IMR-90 (cell line): ENCODE data around the gene KRT73. TPM values are rescaled to one million over a fixed set of nuclear protein-coding genes. Genes with fewer than 3 reads are reported as not detected.

Experiments
- ATAC-seq: fragments of 200-7000 bp; cut with Tn5 transposase; 2 replicates; pipeline ENCODE4 v1.9.1; 2020; ENCODE audit warnings: low read depth, mild to moderate bottlenecking, moderate library complexity
- BruUV-seq: library from RNA; stranded (reverse); fragments of 400-500 nt; replicated peaks from 2 replicates; lab custom pipeline; 2021; lab: Mats Ljungman, UMichigan
- CTCF ChIA-PET: fragments of 300-600 bp; formaldehyde crosslinking; extraction: SDS; loops from one replicate; lab custom pipeline; 2021; ENCODE audit warnings: antibody characterized with exemption; lab: Yijun Ruan, JAX
- POLR2A ChIA-PET: fragments of 300-600 bp; sonication (Branson Sonifier 250); formaldehyde crosslinking; loops from one replicate; lab custom pipeline; 2022; ENCODE audit warnings: antibody characterized with exemption; ENCODE audit not compliant: unreplicated experiment; lab: Charles Lee
- DNase-seq: peaks from one replicate; pipeline ENCODE4 v3.0.0; 2013
- H2AFZ ChIP-seq: replicated peaks from 2 replicates; pipeline ENCODE3; 2013; ENCODE audit warnings: low read length, mild to moderate bottlenecking; ENCODE audit not compliant: poor library complexity
- H2AK5ac ChIP-seq: 2 replicates; pipeline ENCODE4 v1.6.1; 2013; ENCODE audit warnings: low read depth, low read length, inconsistent platforms
- H2AK9ac ChIP-seq: replicated peaks from 2 replicates; pipeline ENCODE3; 2013; ENCODE audit warnings: mild to moderate bottlenecking, low read depth, low read length, moderate library complexity; ENCODE audit not compliant: poor library complexity
- H2BK120ac ChIP-seq: 2 replicates; pipeline ENCODE4 v1.6.1; 2013; ENCODE audit warnings: low read depth, low read length, inconsistent platforms
- H2BK15ac ChIP-seq: 3 replicates; pipeline ENCODE4 v1.6.1; 2013; ENCODE audit warnings: low read depth, low read length, inconsistent platforms
- H2BK20ac ChIP-seq: 2 replicates; pipeline ENCODE4 v1.6.1; 2013; ENCODE audit warnings: low read depth, mild to moderate bottlenecking, inconsistent platforms, low read length, moderate library complexity
- H2BK5ac ChIP-seq: 2 replicates; pipeline ENCODE4 v1.6.1; 2013; ENCODE audit warnings: mild to moderate bottlenecking, low read depth, low read length, inconsistent platforms; ENCODE audit not compliant: poor library complexity, severe bottlenecking
- H3K14ac ChIP-seq: replicated peaks from 2 replicates; pipeline ENCODE4 v1.6.1; 2013; ENCODE audit warnings: low read depth, low read length, inconsistent platforms
- H3K18ac ChIP-seq: 2 replicates; pipeline ENCODE4 v1.6.1; 2013; ENCODE audit warnings: low read depth, low read length, control low read depth
- H3K23ac ChIP-seq: 2 replicates; pipeline ENCODE4 v1.6.1; 2013; ENCODE audit warnings: low read depth, low read length, inconsistent platforms
- H3K27ac ChIP-seq: 2 replicates; pipeline ENCODE4 v1.5.1; 2013; ENCODE audit warnings: mild to moderate bottlenecking, control low read depth, low read length; ENCODE audit not compliant: insufficient read depth
- H3K27me3 ChIP-seq: 2 replicates; pipeline ENCODE4 v1.6.1; 2013; ENCODE audit warnings: low read length; ENCODE audit not compliant: control insufficient read depth, insufficient read depth
- H3K36me3 ChIP-seq: 2 replicates; pipeline ENCODE4 v1.6.1; 2013; ENCODE audit warnings: low read length, mixed read lengths; ENCODE audit not compliant: control insufficient read depth, insufficient read depth
- H3K4ac ChIP-seq: 2 replicates; pipeline ENCODE4 v1.6.1; 2013; ENCODE audit warnings: low read depth, low read length, inconsistent platforms
- H3K4me1 ChIP-seq: 2 replicates; pipeline ENCODE4 v1.6.1; 2013; ENCODE audit warnings: low read length, mixed read lengths; ENCODE audit not compliant: control insufficient read depth, insufficient read depth
- H3K4me2 ChIP-seq: 2 replicates; pipeline ENCODE4 v1.6.1; 2013; ENCODE audit warnings: low read depth, mild to moderate bottlenecking, control low read depth, low read length, moderate library complexity
- H3K4me3 ChIP-seq: 2 replicates; pipeline ENCODE4 v1.5.1; 2013; ENCODE audit warnings: low read depth, mild to moderate bottlenecking, control low read depth, low read length, moderate library complexity; ENCODE audit not compliant: insufficient read depth
- H3K56ac ChIP-seq: 2 replicates; pipeline ENCODE4 v1.6.1; 2013; ENCODE audit warnings: low read length, inconsistent platforms; ENCODE audit not compliant: insufficient read depth; ENCODE audit errors: extremely low read depth
- H3K79me1 ChIP-seq, 2 experiments: 2 replicates each; pipeline ENCODE4 v1.6.1; 2013; ENCODE audit warnings: low read length in 2 of 2, inconsistent platforms in 1 of 2, low read depth in 1 of 2
- H3K9ac ChIP-seq: 2 replicates; pipeline ENCODE4 v1.6.1; 2013; ENCODE audit warnings: low read depth, low read length, control low read depth
- H3K9me1 ChIP-seq: 2 replicates; pipeline ENCODE4 v1.6.1; 2013; ENCODE audit warnings: low read length, inconsistent platforms; ENCODE audit not compliant: insufficient read depth
- H3K9me3 ChIP-seq: 2 replicates; pipeline ENCODE4 v1.6.1; 2013; ENCODE audit warnings: low read length; ENCODE audit not compliant: control insufficient read depth, insufficient read depth
- H4K20me1 ChIP-seq: 2 replicates; pipeline ENCODE4 v1.6.1; 2013; ENCODE audit warnings: low read length, inconsistent platforms; ENCODE audit not compliant: insufficient read depth
- H4K5ac ChIP-seq: 2 replicates; pipeline ENCODE4 v1.6.1; 2013; ENCODE audit warnings: mild to moderate bottlenecking, low read depth, low read length, control low read depth
- H4K8ac ChIP-seq, 2 experiments: 2 replicates each; pipeline ENCODE4 v1.6.1; 2013; ENCODE audit warnings: low read depth in 2 of 2, low read length in 2 of 2, control low read depth in 1 of 2, inconsistent platforms in 1 of 2
- H4K91ac ChIP-seq: 2 replicates; pipeline ENCODE4 v1.6.1; 2013; ENCODE audit warnings: low read depth, low read length, inconsistent platforms; ENCODE audit not compliant: insufficient read depth
- CEBPB ChIP-seq: IDR thresholded peaks from 2 replicates; pipeline ENCODE4 v1.6.1; 2012; ENCODE audit warnings: low read depth, low read length, improper control_type of control experiment
- CHD1 ChIP-seq: IDR thresholded peaks from 2 replicates; pipeline ENCODE4 v1.6.1; 2012; ENCODE audit warnings: low read depth, low read length, improper control_type of control experiment
- FOS ChIP-seq: fragments of 150-350 bp; IDR thresholded peaks from 2 replicates; pipeline ENCODE4 v1.6.1; 2016; ENCODE audit warnings: low read depth, low read length
- MAFK ChIP-seq: IDR thresholded peaks from 2 replicates; pipeline ENCODE4 v1.6.1; 2012; ENCODE audit warnings: low read depth, low read length, improper control_type of control experiment
- MXI1 ChIP-seq: IDR thresholded peaks from 2 replicates; pipeline ENCODE4 v1.6.1; 2012; ENCODE audit warnings: low read depth, mild to moderate bottlenecking, low read length, moderate library complexity, borderline replicate concordance
- NFE2L2 ChIP-seq: fragments of 150-350 bp; IDR thresholded peaks from 2 replicates; pipeline ENCODE4 v1.6.1; 2016; ENCODE audit warnings: low read depth, mild to moderate bottlenecking, low read length
- POLR2A ChIP-seq: IDR thresholded peaks from 2 replicates; pipeline ENCODE4 v1.6.1; 2012; ENCODE audit warnings: mild to moderate bottlenecking, low read depth, low read length
- RCOR1 ChIP-seq: IDR thresholded peaks from 2 replicates; pipeline ENCODE4 v1.6.1; 2012; ENCODE audit warnings: mild to moderate bottlenecking, low read length, improper control_type of control experiment; ENCODE audit not compliant: insufficient replicate concordance
- SMC3 ChIP-seq: fragments of 150-350 bp; IDR thresholded peaks from 2 replicates; pipeline ENCODE4 v1.6.1; 2016; ENCODE audit warnings: low read depth, mild to moderate bottlenecking, antibody characterized with exemption, low read length, moderate library complexity
- WGBS, 2 experiments: methylation state at CpG; one replicate each; pipeline versions ENCODE4 v1.1.5 to v1.1.7; 2013; ENCODE audit warnings: missing lambda C conversion rate in 2 of 2; ENCODE audit not compliant: insufficient read length in 1 of 2; ENCODE audit errors: extremely low coverage in 2 of 2; 5-methylcytosine and 5-hydroxymethylcytosine counted together
- dilution Hi-C: fragments of 300-500 bp; cut with HindIII; formaldehyde crosslinking; loops from one replicate; pipeline ENCODE4 v1.14.3; 2018; ENCODE audit warnings: low sequenced_read_pairs; ENCODE audit not compliant: unreplicated experiment
- in situ Hi-C: fragments of 300-500 bp; cut with MboI; formaldehyde crosslinking; loops from 3 replicates; pipeline ENCODE4 v1.14.3; 2019; ENCODE audit warnings: low sequenced_read_pairs, inconsistent platforms, mixed read lengths
- intact Hi-C: fragments of 100-400 bp; cut with micrococcal nuclease; formaldehyde crosslinking; loops from 2 replicates; pipeline ENCODE4 v1.10.0; 2022
- polyA plus RNA-seq, 3 experiments: library from polyadenylated mRNA; depleted of rRNA; stranded (reverse); fragments of >200 nt; gene quantifications; 2 replicates each; pipeline ENCODE4 v1.2.3, GENCODE V29; 2012; ENCODE audit warnings: low replicate concordance in 1 of 3
- total RNA-seq: library from RNA; depleted of rRNA; stranded (reverse); fragments of >200 nt; gene quantifications from 2 replicates; pipeline ENCODE4 v1.2.3, GENCODE V29; 2012
- TF ChIP-seq, protein P1 (sequence below): conservative IDR thresholded peaks from 2 replicates; pipeline ENCODE4 v1.5.1; 2012; ENCODE audit warnings: mild to moderate bottlenecking, low read depth, low read length, improper control_type of control experiment
- TF ChIP-seq, protein P2 (sequence below): fragments of 150-350 bp; IDR thresholded peaks from 2 replicates; pipeline ENCODE4 v1.6.1; 2016; ENCODE audit warnings: low read depth, mild to moderate bottlenecking, low read length, moderate library complexity, borderline replicate concordance

Gene KRT73
- total and polyA plus RNA-seq, 2 of the 4 experiments (the other 2 are of a cell fraction), result not detected

DNA sequence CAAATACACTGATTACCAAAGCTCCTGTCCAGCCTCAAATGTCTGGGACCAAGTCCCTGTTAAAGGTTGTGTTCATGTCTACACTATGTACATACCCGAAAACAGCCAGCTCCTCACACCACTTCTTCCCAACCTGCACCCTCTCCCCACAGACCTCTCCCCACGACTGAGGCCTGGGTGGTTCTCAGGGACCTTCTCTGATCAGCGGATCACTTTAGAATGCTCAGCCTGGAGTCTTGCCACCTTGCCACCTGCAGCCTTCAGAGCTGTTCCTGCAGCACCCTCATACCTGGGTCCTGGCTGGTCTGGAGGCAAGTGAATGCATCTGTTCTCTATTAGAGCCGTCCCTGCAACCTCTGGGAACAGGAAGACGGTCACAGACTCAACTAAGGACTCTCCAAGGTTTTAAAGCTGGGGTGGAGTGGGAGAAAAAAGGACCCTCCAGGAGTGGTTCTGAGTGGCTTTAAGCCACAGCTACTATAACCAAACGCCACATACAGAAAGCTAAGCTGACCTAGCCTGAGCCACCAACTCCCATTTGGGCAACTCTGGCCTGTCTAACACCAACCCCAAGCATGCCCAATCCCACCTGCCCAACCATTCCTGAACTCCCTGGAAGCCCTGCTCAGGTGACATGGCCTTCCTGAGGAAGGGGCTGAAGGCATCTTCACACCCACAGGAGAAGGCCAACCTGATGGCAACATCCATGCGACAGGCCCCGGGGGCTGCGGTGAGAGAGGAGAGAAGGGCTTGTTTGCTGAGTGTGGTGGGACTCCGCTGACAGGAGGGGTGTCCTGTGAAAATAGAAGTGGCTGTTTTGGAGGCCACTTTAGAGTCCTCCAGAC lies 25.1 kb upstream of the KRT73 start:
- 49% methylated on average over 2 of the region's 10 CpGs; no CpG with 5 or more reads in 1 of the 2 experiments for WGBS, 2 experiments
- H3K79me1 ChIP-seq, result no peaks in the 10 kb centered on the region
- H2BK20ac ChIP-seq, result no peak overlapping the region
- H2AFZ ChIP-seq, result no peak overlapping the region
- no peak overlapping the region for H3K27ac ChIP-seq
- DNase-seq (no peak), ATAC-seq (no peak)
- dilution Hi-C loops (no loop called here), intact Hi-C loops (no loop called here), in situ Hi-C loops (no loop called here)
- no peak overlapping the region for H4K8ac ChIP-seq
- no peak overlapping the region for H2AK5ac ChIP-seq
- no peak overlapping the region for H4K5ac ChIP-seq
- H3K27me3 ChIP-seq, result peaks cover 31% of the 10 kb centered on the region
- H3K18ac ChIP-seq, result no peak overlapping the region
- H3K23ac ChIP-seq, result no peak overlapping the region
- H3K56ac ChIP-seq, result no peak overlapping the region
- no peak overlapping the region for H3K4me2 ChIP-seq
- H3K9me3 ChIP-seq, result no peaks in the 10 kb centered on the region
- BruUV-seq, result no TSS peak
- H3K36me3 ChIP-seq, result no peaks in the 10 kb centered on the region
- no peak overlapping the region for H3K9ac ChIP-seq
- TF ChIP-seq CEBPB (no peak), MXI1 (no peak), MAFK (no peak), RCOR1 (no peak), SMC3 (no peak), FOS (no peak), POLR2A (no peak), CHD1 (no peak), NFE2L2 (no peak)
- TF ChIP-seq, protein P1, sequence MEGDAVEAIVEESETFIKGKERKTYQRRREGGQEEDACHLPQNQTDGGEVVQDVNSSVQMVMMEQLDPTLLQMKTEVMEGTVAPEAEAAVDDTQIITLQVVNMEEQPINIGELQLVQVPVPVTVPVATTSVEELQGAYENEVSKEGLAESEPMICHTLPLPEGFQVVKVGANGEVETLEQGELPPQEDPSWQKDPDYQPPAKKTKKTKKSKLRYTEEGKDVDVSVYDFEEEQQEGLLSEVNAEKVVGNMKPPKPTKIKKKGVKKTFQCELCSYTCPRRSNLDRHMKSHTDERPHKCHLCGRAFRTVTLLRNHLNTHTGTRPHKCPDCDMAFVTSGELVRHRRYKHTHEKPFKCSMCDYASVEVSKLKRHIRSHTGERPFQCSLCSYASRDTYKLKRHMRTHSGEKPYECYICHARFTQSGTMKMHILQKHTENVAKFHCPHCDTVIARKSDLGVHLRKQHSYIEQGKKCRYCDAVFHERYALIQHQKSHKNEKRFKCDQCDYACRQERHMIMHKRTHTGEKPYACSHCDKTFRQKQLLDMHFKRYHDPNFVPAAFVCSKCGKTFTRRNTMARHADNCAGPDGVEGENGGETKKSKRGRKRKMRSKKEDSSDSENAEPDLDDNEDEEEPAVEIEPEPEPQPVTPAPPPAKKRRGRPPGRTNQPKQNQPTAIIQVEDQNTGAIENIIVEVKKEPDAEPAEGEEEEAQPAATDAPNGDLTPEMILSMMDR, result no peak
- TF ChIP-seq, protein P2, sequence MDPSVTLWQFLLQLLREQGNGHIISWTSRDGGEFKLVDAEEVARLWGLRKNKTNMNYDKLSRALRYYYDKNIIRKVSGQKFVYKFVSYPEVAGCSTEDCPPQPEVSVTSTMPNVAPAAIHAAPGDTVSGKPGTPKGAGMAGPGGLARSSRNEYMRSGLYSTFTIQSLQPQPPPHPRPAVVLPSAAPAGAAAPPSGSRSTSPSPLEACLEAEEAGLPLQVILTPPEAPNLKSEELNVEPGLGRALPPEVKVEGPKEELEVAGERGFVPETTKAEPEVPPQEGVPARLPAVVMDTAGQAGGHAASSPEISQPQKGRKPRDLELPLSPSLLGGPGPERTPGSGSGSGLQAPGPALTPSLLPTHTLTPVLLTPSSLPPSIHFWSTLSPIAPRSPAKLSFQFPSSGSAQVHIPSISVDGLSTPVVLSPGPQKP, result no peak
- no peak overlapping the region for H3K4ac ChIP-seq
- H3K4me3 ChIP-seq, result no peak overlapping the region
- no peak overlapping the region for H2BK120ac ChIP-seq
- no peak overlapping the region for H2AK9ac ChIP-seq
- H4K91ac ChIP-seq, result no peak overlapping the region
- no peaks in the 10 kb centered on the region for H4K20me1 ChIP-seq
- POLR2A ChIA-PET, result no interaction called here
- no peak overlapping the region for H2BK5ac ChIP-seq
- H3K14ac ChIP-seq, result no peak overlapping the region
- no peaks in the 10 kb centered on the region for H3K4me1 ChIP-seq
- CTCF ChIA-PET, result no interaction called here
- no peak overlapping the region for H2BK15ac ChIP-seq
- H3K9me1 ChIP-seq, result no peaks in the 10 kb centered on the region
